Keratinocyte (primary cell): ENCODE measurements around the gene TNFAIP2.

ENCODE experiments used
- CTCF ChIP-seq, 3 experiments: IDR thresholded peaks in 1 of 3; conservative IDR thresholded peaks in 1 of 3; optimal IDR thresholded peaks in 1 of 3; 2 replicates in 2 of 3; 3 replicates in 1 of 3; pipeline versions ENCODE3 to v1.5.1; 2011; ENCODE audit warnings: low read length in 3 of 3, mild to moderate bottlenecking in 3 of 3, moderate library complexity in 2 of 3, control low read depth in 1 of 3, inconsistent platforms in 1 of 3; ENCODE audit not compliant: insufficient read depth in 2 of 3; ENCODE audit errors: extremely low read depth in 1 of 3
- EZH2 ChIP-seq: IDR thresholded peaks from one replicate; pipeline ENCODE4 v1.6.1; 2012; ENCODE audit warnings: inconsistent platforms, mild to moderate bottlenecking, low read length, moderate library complexity

- TF ChIP-seq CTCF (optimal IDR thresholded peaks at IDR 0.05 in 1 of 3, IDR thresholded peaks at IDR 0.05 in 1 of 3, conservative IDR thresholded peaks at IDR 0.05 in 1 of 3; ENCODE audit: extremely low read depth in 1 of 3, insufficient read depth in 2 of 3, low read length in 3 of 3) (peak in 1 of 3 experiments; percentile 22), EZH2 (peak; percentile 62)
These were observed 606 bp downstream of the TNFAIP2 start for GRCh38 chr14:103123634-103124500.
